Myocyte (in vitro differentiated cells): ENCODE data around the gene ILF3. TPM values are rescaled to one million over a fixed set of nuclear protein-coding genes. Genes with fewer than 3 reads are reported as not detected.
A peak's percentile ranks its signal among the peaks of the same experiment; 100 is the strongest.
"Not testable (repeated sequence)": the region's sequence is repeated elsewhere in the genome, so short reads cannot be mapped to it uniquely, and the experiment has no call there.

ENCODE experiments used
- DNase-seq: peaks from one replicate; pipeline ENCODE4 v3.0.0-alpha.2; 2012; ENCODE audit warnings: low read depth
- total RNA-seq: library from RNA; depleted of rRNA; stranded (reverse); fragments of >200 nt; gene quantifications from 2 replicates; pipeline ENCODE4 v1.2.3, GENCODE V29; 2014

Gene ILF3
- total RNA-seq, 1 donor from 2014 or later, result 94.6 TPM

DNA sequence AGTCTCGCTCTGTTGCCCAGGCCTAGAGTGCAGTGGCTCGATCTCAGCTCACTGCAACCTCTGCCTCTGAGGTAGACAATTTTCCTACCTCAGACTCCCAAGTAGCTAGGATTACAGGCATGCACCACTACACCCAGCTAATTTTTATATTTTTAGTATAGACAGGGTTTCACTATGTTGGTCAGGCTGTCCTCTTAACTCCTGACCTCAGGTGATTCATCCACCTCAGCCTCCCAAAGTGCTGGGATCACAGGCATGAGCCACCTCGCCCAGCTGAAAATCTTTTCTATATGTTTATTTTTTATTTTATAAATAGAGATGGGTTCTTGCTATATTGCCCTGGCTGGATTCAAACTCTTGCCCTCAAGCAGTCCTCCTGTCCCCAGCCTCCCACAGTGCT lies 17.8 kb downstream of the ILF3 start:
- not testable (repeated sequence) for DNase-seq

DNA sequence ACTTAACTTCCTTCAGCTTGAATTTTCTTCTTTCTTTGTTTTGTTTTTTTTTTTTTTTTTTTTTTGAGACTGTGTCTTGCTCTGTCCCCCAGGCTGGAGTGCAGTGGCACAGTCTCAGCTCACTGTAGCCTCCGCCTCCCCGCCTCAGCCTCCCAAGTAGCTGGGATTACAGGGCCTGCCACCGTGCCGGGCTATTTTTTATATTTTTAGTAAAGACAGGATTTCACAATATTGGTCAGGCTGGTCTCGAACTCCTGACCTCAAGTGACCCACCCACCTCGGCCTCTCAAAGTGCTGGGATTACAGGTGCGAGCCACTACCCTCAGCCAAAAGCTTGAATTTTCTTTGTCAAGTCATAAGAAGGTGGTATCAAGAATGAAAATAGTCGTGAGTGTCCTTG lies 21.1 kb downstream of the ILF3 start:
- DNase-seq, result not testable (repeated sequence)

DNA sequence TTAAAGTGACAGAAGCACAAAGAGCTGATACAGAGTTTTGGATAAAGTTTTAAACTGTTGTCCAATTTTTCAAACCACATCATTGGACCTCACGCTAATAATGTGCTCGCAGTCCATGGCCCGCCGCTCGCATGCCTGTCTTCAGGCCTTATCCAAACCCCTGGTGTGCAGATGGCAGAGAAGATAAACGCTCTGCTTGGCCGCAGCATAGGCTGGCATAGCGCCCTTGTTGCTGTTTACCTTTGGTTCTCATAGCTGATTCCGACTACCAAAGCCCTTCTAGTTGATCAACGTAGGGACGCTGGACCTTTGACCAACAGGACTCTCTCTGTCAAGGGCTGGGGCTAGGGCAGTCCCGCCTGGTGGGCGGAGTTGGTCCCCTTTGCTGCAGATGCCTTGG lies 23.6 kb downstream of the ILF3 start:
- no peak for DNase-seq

DNA sequence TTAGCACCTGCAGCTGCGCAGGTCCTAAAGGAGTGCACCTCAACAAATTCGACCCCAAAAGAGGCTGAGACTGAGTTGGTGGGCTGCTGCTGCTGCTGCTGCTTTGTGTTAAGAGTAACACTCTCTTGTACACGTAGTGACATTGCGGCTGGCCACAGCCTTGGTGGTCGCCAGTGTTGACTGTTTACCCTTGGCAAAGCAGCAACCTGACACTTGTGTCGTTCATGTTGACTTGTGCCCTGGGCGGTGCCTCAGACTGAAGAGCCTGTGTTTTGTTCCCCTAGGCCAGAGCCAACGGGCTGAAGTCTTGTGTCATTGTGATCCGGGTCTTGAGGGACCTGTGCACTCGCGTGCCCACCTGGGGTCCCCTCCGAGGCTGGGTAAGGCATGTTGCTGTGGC lies 24.7 kb downstream of the ILF3 start:
- DNase-seq, result no peak

DNA sequence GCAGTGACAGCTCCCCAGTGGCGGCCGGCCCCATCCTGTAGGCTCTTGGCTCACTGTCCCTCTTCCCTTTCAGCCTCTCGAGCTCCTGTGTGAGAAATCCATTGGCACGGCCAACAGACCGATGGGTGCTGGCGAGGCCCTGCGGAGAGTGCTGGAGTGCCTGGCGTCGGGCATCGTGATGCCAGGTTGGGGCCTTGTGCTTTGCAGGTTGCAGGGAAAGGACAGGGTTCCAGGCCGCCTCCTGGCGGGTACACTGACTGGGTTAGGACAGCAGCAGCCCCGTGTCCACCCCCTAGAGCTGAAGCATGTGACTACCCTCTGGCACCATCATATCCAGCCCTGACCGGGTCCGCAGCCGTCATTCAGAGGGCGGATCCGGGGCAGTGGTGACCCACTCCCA lies 25.6 kb downstream of the ILF3 start:
- DNase-seq, result no peak

DNA sequence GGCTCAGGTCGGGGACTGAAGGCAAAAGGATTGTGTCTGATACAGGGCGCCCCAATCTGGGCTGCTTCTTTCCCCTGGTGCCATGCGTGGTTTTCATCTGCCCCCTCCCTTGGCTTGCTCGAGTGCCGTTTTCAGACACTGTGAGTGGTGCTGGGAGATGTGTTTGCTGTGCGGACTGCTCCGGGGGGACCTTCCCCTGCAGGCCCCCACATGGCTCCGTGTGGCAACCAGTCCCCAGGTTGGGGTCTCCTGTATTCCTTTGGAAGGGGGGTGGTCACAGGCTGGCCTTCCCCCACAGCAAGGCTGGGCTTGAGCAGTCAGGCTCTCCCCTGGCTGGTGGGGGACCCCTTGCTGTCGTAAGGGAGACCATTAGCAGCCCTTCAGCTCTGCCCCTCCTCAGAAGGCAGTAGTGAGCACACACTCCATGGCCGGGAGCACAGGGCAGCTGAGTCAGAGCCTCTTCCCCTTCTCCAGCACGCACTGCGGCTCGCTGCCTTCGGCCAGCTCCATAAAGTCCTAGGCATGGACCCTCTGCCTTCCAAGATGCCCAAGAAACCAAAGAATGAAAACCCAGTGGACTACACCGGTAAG lies 26.5 kb downstream of the ILF3 start:
- no peak for DNase-seq

DNA sequence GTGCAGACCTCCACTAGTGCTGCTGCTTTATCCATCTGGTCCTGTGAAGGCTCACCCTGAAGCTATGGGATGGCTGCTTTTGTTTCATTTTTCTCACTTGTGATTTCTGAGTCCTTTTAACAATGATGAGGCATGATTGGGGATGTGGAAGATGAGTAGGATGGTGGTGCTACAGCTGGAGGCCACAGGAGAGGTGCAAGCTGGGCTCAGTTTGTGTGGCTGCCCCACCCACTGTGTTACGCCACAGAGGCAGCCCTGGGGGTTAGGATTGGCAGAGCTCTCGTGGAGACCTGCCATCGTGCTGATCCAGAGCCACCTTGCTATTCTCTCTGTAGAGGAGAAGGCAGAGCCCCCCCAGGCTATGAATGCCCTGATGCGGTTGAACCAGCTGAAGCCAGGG lies 27.5 kb downstream of the ILF3 start:
- DNase-seq, result no peak

DNA sequence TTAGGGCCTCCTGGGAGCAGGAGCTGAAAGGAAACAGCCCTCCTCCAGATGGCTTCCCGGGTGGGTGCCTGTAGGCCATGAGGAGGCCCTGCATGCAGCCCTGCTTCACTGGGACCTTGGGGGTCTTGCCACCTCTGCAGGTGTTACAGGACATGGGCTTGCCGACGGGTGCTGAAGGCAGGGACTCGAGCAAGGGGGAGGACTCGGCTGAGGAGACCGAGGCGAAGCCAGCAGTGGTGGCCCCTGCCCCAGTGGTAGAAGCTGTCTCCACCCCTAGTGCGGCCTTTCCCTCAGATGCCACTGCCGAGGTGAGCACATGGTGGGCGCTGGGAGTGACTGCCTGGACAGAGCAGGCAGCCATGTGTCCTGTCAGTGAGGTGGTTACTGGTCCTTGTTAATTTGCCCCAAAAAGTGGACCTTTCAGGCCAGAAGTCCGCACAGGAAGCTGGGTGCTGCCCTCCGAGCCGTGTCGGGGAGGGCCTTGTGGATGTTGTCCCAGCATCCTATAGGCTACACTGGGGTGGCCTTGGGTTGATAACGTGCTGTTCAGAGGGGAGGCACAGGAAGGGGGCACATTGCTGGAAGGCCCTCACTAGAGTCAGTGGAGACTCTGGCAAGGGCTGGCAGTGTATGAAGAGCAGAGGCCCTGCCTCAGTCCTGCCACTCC lies 28.4 kb downstream of the ILF3 start:
- no peak for DNase-seq

DNA sequence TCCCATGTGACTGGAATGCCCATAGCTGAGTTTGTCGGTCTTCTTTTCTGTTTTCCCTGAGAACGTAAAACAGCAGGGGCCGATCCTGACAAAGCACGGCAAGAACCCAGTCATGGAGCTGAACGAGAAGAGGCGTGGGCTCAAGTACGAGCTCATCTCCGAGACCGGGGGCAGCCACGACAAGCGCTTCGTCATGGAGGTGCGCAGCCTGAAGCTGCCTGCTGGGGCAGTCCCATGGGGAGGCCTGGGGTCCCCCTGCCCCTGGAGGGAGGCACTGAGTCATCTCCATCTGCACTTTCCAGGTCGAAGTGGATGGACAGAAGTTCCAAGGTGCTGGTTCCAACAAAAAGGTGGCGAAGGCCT lies 28.9 kb downstream of the ILF3 start:
- no peak for DNase-seq

DNA sequence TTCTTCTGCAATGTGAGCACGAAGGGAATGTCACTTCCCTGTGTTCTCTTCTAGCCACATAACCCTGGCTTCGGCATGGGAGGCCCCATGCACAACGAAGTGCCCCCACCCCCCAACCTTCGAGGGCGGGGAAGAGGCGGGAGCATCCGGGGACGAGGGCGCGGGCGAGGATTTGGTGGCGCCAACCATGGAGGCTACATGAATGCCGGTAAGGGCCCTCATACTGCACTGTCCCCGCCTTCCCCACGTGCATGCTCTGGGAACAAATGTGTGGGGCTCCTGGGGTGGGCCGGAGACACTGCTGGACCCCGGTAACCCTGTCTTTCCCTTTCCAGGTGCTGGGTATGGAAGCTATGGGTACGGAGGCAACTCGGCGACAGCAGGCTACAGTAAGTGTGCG lies 29.4 kb downstream of the ILF3 start:
- DNase-seq, result no peak

DNA sequence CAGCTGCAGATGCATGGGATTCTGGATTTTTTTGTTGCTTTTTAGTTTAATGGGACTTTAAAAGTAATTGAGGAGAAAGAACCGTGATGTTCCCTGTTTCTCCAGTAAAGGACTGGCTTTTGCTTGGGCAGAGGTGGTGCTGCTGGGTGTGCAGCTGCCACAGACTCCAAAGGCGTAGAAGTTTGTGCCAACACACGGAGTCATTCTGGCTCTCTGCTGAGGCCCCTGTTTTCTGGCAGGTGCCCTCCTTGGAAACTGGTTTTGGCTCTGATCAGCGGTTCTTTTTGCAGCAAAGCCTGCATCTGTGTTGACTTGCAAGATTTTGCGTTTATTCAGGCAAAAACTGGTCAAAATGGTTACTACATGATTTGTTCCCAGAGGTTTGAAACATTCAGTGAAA lies 31.1 kb downstream of the ILF3 start:
- DNase-seq, result no peak

DNA sequence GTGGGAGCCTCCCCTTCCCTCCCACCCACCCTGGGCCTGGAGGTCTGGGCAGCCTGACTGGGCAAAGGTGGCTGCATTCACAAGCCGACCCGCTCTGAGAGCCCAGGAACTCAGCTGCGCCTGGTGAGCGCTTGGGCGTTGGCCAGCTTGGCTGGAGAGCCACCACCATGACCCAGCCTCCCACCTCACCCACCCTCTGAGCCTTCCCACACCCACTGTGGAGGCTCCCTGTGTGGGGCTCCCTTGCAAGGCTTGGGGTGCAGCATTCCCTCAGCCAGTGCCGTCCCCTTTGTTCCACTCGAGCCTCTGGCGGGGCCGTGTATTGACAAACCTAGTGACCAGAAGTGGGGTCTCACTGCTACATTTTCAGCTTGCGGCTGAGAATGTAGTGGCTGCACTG lies 32.0 kb downstream of the ILF3 start:
- DNase-seq, result no peak

DNA sequence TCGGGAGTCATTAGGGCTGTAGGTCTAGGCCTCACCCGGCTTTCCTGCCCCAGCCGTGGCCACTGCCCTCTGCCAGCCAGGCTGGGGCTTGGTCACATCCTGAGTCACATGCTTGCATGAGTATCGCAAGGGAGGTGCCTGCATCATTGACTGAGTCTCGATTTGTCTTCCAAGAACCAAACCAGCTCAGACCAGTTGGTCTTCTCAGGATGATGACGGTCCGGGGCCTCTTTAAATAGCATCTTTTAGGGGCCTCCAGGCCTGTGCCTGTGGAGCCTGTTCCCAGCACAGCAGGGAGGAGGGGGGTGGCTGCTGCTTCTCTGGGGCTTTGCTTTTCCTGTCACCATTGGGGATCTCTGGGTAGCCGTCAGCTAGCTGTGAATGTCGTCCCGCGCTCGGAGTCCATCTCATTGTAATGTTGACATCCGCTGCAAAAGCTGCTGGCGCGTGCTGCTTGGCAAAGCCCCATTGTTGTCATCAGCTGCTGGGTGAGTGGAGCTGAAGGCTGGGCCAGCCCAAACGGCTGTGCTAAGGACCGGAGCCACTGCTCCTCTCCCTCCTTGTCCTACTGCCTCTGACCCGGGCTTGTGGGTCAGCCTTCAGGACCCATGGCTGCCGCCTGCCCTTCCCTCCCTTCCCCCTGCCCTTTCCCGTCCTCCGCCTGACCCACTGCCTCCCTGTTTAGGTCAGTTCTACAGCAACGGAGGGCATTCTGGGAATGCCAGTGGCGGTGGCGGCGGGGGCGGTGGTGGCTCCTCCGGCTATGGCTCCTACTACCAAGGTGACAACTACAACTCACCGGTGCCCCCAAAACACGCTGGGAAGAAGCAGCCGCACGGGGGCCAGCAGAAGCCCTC lies 32.7 kb downstream of the ILF3 start:
- DNase-seq, result peak; percentile 69

DNA sequence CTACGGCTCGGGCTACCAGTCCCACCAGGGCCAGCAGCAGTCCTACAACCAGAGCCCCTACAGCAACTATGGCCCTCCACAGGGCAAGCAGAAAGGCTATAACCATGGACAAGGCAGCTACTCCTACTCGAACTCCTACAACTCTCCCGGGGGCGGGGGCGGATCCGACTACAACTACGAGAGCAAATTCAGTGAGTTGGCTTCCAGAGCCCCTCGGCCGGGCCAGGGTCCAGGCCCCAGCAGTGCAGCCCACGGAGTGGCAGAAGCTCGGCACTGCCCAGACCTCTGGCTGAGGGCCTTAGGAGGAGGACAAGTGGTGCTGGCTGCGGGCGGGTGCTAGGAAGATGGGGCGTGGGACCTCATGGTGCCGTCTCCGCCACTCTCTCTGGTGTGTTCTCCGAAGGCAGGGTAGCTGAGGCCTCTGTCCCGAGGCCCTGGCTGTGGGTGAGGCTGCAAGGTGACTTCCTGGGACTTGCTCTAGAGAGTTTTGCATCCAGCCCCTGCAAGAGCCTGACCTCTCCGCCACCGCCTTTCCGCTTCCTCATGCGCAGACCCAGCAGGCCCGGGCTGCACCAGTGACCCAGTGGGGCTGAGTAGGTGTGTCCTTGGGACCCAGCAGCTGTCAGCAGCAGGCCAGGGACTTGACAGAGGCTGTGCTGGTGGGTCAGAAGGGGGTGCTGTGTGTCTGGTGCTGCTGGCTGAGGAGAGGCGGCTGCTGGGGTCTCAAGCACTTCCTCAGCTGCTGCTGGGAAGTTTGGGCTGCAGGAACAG lies 33.6 kb downstream of the ILF3 start:
- DNase-seq, result no peak

DNA sequence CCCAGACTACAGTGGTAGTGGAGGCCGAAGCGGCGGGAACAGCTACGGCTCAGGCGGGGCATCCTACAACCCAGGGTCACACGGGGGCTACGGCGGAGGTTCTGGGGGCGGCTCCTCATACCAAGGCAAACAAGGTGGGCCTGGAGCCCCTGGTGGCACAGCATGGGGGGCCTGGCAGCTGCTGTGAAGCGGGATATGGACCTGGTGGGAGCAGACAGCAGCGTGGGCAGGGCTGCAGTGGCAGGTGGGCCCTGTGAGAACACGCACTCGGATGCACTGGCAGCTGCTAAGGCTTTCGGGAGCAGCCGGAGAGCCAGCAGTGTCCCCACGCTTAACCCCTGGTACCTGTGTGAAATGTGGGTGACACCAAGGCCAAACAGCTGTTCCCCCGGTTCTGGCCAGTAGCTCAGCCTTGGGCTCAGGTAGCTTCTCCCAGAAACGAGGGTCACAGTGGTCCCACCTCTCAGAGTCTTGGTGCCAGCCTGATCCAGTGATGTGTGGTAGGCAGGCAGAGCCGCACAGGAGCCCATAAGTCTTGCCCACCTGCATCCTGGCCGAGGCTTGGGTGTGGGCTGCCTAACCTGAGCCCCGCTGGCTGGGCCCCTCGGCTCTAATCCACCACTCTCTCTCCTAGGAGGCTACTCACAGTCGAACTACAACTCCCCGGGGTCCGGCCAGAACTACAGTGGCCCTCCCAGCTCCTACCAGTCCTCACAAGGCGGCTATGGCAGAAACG lies 34.6 kb downstream of the ILF3 start:
- DNase-seq, result no peak

DNA sequence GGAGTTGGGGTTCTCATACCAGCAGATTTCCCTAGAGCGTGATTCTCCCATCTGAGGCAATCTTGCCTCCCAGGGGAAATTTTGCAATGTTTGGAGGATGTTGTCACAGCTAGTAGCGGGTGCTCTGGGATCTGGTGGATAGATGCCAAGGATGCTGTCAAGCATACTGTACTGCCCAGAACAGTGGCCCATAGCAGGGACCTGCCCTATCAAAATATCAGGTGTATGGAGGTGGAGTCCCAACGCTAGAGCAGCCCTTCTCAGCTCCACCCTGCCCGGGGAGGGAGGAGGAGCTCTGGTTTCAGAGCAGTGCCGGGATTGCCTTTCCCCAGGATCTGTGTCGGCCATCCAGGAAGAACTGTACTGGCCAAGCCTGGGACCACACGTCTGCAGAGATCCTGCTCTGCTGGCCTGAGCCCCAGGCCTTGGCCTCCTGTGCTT lies 36.2 kb downstream of the ILF3 start:
- no peak for DNase-seq

DNA sequence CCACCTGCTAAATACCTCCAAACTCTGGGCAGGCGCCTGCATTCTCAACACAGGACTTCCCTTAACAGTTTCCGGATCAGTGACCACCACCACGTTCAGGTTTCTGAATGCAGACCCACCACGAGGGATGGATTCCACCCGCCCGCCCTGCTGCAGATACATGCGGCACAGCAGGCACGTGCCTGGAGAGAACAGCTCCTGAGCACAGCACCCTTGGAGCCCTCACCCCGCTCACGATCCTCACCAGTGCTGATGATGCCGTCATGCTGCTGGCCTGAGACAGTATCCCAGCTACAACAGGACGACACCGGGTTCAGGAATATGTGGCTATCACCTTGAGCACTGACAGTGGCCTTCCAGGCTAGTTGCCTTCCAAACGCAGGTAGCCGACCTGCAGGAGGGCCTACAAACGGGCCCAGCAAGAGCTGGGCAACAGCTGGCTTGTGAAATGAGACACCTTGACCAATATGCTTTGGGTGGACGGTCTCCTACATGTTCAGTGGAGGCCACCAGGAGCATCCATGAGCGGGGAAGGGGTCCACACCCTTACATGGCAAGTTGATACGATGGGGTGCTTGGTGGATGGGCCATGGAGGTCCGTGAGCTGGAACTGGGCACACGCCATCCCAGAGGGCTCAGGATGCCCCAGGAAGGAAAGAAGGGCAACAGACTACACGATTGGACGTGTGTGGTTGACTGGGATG lies 37.2 kb downstream of the ILF3 start:
- DNase-seq, result no peak

DNA sequence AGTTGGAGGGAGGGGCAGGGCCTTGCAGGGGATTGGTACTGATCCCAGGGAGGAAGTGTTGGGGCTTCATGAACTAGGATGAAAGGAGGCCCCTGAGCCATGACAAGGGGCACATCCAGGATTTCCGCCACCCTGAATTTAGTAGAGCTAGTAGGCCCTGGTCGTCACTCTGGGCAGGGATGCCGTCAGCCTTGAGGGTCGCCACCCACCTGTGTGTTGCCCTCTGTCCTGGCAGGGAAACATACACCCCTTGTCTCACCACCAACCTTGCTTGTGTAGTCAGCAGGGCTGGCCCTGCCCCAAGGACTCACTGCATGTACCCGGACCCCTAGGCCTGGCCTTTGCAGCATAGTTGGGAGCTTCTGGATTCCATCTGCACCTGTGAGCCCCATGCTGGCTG lies 37.7 kb downstream of the ILF3 start:
- no peak for DNase-seq

DNA sequence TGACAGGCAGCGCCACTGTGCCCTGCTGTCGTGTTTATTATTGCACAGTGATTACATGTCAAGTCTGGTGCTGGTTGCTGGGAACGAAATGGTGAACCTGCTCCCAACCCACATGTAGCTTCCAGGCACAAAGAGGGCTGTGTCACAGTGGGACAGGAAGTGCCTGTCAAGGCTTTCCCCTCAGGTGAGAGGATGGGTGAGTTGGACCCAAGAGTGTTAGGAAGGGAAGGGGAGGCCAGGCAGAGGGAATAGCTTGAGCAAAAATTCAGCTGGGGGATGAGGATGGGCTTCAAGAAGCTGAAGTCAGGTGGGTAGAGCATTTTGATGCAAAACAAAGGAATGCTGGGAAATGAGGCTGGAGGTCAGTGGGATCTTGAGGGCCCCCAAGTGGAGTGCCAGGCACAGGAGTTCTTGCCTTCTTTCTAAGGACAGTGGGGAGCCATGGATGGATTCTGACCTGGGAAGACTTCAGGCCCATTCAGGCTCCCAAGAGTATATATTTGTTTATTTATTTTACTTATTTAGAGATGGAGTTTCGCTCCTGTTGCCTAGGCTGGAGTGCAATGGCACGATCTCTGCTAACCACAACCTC lies 38.6 kb downstream of the ILF3 start:
- no peak for DNase-seq

DNA sequence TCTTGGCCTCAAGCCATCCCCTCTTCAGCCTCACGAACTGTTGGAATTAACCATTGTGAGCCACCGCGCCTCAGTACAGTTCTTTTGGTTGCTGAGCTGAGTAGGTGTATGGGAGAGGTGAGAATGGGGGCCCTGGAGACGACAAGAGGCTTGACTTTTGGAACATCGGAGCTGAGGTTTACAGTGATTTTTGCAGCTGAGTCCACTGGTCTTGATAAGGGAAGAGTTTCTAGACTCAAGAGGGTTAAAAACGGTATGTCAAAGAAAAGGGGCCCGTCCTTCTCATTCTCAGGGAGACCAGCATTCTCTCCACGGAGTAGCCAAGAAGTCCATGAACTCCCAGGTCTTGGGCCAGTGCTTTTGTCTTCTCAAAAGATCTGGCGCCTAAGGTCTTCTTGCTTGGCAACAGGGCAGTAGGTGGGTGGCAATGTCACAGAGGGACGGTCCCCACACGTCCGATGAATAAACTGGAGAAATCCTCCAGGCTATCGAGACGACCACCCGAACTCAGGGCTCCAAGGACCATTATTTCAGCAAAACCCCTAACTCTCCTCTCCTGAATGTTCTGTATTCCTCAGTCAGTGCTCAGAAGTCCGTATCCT lies 40.7 kb downstream of the ILF3 start:
- no peak for DNase-seq
